Measurements from ENCODE around the gene TMEM131.

The TMEM131 gene

DNA sequence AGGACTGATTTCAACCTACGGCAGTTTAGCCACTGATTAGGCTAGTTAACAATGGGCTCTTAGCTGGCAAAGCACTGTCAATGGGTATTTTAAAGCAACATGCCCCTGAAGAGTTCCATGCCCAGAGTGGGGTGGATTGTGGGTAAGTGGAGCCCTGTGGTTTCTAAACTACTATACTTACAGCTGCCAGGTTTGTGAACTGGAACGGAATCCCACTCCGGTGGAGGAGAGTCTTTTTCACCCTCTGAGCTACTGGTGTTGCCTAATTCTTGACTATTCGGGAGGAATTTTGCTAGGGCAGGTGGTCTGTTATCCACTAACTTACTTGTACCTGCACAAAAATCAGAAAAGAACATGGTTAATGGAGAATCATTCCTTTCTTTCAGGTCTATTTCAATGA lies 229.8 kb downstream of the TMEM131 start:
- Histone ChIP-seq H3K27ac (ENCODE audit: low read length) (no peak overlapping the region), H3K27me3 (ENCODE audit: control insufficient read depth, insufficient read depth, low read length) (no peaks in the 10 kb centered on the region; the same call in 1 of the 2 replicates), H3K9me3 (ENCODE audit: control insufficient read depth, insufficient read depth, low read length) (no peaks in the 10 kb centered on the region), H3K4me3 (ENCODE audit: low read length) (no peak overlapping the region), H3K36me3 (ENCODE audit: control insufficient read depth, insufficient read depth, low read length) (0 out of 2 replicates have a peak, but pooled peaks cover 6% of the 10 kb centered on the region), H3K4me1 (ENCODE audit: control insufficient read depth, insufficient read depth, low read length) (no peaks in the 10 kb centered on the region)
- no peak for DNase-seq (ENCODE audit: low read depth, low spot score)
- WGBS (ENCODE audit: insufficient coverage, insufficient read length), result no CpG with 5 or more reads among the region's 4 CpGs

DNA sequence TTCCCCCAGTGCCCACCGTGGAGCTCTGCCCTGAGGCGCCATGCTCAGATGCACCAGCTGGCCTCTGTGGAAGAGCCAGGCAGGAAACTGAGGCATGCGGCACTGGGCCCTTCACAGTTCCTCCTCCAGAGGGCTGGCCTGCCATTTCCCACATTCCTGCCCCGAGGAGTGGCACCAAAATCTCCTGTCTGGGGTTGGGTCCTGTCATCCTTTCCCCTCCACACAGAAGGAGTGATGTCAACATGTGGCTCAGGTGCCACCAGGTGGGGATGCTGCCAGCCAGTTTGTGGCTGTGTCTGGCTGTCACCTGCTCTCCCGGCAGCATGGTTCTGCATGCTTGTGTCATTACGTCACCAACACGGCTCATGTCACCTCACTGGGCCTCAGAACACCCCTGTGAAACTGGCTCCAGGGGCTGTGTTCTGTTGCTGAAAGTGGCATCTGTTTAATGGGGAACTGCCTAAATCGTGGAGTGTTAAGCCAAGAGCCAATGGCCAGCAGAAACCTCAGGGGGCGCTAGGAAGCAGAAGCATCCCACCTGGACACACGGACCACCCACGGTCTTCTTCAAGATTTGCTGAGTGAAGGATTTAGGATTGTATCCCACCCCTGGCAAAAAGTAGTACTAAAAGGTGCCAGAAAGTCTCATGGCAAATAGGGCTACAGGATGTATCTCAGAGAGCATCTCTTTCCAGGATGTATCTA lies 231.0 kb downstream of the TMEM131 start:
- Histone ChIP-seq H3K36me3 (ENCODE audit: control insufficient read depth, insufficient read depth, low read length) (0 out of 2 replicates have a peak, but pooled peaks cover 8% of the 10 kb centered on the region), H3K9me3 (ENCODE audit: control insufficient read depth, insufficient read depth, low read length) (no peaks in the 10 kb centered on the region), H3K4me1 (ENCODE audit: control insufficient read depth, insufficient read depth, low read length) (no peaks in the 10 kb centered on the region), H3K4me3 (ENCODE audit: low read length) (no peak overlapping the region), H3K27me3 (ENCODE audit: control insufficient read depth, insufficient read depth, low read length) (no peaks in the 10 kb centered on the region; the same call in 1 of the 2 replicates), H3K27ac (ENCODE audit: low read length) (no peak overlapping the region)
- DNase-seq (ENCODE audit: low read depth, low spot score), result no peak
- WGBS (ENCODE audit: insufficient coverage, insufficient read length), result no CpG with 5 or more reads among the region's 11 CpGs

- Histone ChIP-seq H3K4me3 (ENCODE audit: low read length) (no peak overlapping the region), H3K4me1 (ENCODE audit: control insufficient read depth, insufficient read depth, low read length) (no peaks in the 10 kb centered on the region), H3K9me3 (ENCODE audit: control insufficient read depth, insufficient read depth, low read length) (no peaks in the 10 kb centered on the region), H3K36me3 (ENCODE audit: control insufficient read depth, insufficient read depth, low read length) (0 out of 2 replicates have a peak, but pooled peaks cover 8% of the 10 kb centered on the region), H3K27me3 (ENCODE audit: control insufficient read depth, insufficient read depth, low read length) (no peaks in the 10 kb centered on the region; the same call in 1 of the 2 replicates), H3K27ac (ENCODE audit: low read length) (no peak overlapping the region)
- no peak for DNase-seq (ENCODE audit: low read depth, low spot score)
- WGBS (ENCODE audit: insufficient coverage, insufficient read length), result no CpG with 5 or more reads among the region's 20 CpGs
Observed at GRCh38 chr2:97763176-97763845, 232.4 kb downstream of the TMEM131 start.

DNA sequence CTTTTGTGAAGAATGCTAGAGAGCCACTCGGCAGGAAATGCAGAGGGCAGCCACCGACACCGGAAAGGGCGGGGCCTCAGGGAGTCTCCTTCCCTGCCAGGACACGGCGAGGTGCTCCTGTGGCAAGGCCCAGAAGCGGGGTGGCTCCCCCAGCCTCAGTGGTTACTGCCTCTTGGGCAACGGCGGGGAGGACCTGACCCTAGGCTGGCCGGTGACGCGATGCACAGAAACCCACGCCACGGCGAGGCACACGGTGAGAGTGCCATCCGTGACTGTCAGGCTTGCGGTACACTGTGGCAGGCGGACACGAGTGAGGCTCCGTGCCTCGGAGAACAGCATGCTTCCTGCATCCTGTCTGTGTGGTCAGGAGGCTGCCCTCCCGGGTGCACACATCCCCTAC lies 234.6 kb downstream of the TMEM131 start:
- H3K4me3 ChIP-seq (ENCODE audit: low read length), result no peak overlapping the region
- no peak for DNase-seq (ENCODE audit: low read depth, low spot score)
- no peak overlapping the region for H3K27ac ChIP-seq (ENCODE audit: low read length)
- WGBS (ENCODE audit: insufficient coverage, insufficient read length), result no CpG with 5 or more reads among the region's 23 CpGs
- H3K36me3 ChIP-seq (ENCODE audit: control insufficient read depth, insufficient read depth, low read length), result 0 out of 2 replicates have a peak, but pooled peaks cover 9% of the 10 kb centered on the region
- H3K9me3 ChIP-seq (ENCODE audit: control insufficient read depth, insufficient read depth, low read length), result no peaks in the 10 kb centered on the region
- H3K4me1 ChIP-seq (ENCODE audit: control insufficient read depth, insufficient read depth, low read length), result no peaks in the 10 kb centered on the region
- no peaks in the 10 kb centered on the region for H3K27me3 ChIP-seq (ENCODE audit: control insufficient read depth, insufficient read depth, low read length)

GRCh38 chr2:97760480-97761049 lies 235.2 kb downstream of the TMEM131 start:
- 0 out of 2 replicates have a peak, but pooled peaks cover 9% of the 10 kb centered on the region for H3K36me3 ChIP-seq (ENCODE audit: control insufficient read depth, insufficient read depth, low read length)
- no peaks in the 10 kb centered on the region for H3K9me3 ChIP-seq (ENCODE audit: control insufficient read depth, insufficient read depth, low read length)
- WGBS (ENCODE audit: insufficient coverage, insufficient read length), result no CpG with 5 or more reads among the region's 17 CpGs

GRCh38 chr2:97759727-97760407 lies 235.9 kb downstream of the TMEM131 start:
- Histone ChIP-seq H3K4me1 (ENCODE audit: control insufficient read depth, insufficient read depth, low read length) (no peaks in the 10 kb centered on the region), H3K27me3 (ENCODE audit: control insufficient read depth, insufficient read depth, low read length) (no peaks in the 10 kb centered on the region), H3K4me3 (ENCODE audit: low read length) (no peak overlapping the region), H3K9me3 (ENCODE audit: control insufficient read depth, insufficient read depth, low read length) (no peaks in the 10 kb centered on the region), H3K36me3 (ENCODE audit: control insufficient read depth, insufficient read depth, low read length) (0 out of 2 replicates have a peak, but pooled peaks cover 9% of the 10 kb centered on the region), H3K27ac (ENCODE audit: low read length) (no peak overlapping the region)
- no peak for DNase-seq (ENCODE audit: low read depth, low spot score)
- WGBS (ENCODE audit: insufficient coverage, insufficient read length), result no CpG with 5 or more reads among the region's 9 CpGs

More at GRCh38 chr2:97760480-97761049, 235.2 kb downstream of the TMEM131 start:
- Histone ChIP-seq H3K27ac (ENCODE audit: low read length) (no peak overlapping the region), H3K4me3 (ENCODE audit: low read length) (no peak overlapping the region), H3K27me3 (ENCODE audit: control insufficient read depth, insufficient read depth, low read length) (no peaks in the 10 kb centered on the region), H3K4me1 (ENCODE audit: control insufficient read depth, insufficient read depth, low read length) (no peaks in the 10 kb centered on the region)
- DNase-seq (ENCODE audit: low read depth, low spot score), result no peak

DNA sequence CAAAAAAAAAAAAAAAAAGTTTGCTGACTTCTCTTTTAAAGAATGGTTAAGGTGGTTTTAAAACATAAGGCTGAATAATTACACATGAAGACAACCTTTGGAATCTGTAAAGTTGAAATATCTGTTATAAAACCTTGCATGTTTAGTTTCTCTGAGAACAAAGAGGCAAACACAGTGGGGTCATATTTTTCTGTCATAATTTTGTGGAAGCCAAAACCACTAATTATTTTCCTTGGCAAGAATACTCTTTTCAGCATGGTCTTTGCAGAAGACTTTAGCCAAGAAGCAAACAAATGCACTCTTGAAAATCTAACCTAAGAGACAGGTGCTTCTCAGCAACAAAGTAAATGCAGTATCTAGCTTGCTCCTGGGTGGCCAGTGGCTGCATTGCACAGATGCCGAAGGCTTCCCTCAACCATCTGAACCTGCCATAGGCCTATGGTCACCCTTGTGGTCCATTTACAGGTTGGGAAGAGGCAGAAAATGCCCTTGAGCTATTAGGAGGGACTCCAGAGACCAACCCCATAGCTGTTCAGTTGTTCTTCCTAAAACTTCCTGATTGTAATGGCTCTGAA lies 237.5 kb downstream of the TMEM131 start:
- H3K36me3 ChIP-seq (ENCODE audit: control insufficient read depth, insufficient read depth, low read length), result 0 out of 2 replicates have a peak, but pooled peaks cover 7% of the 10 kb centered on the region
- H3K27me3 ChIP-seq (ENCODE audit: control insufficient read depth, insufficient read depth, low read length), result no peaks in the 10 kb centered on the region
- WGBS (ENCODE audit: insufficient coverage, insufficient read length), result no CpG with 5 or more reads among the region's 1 CpG
- no peaks in the 10 kb centered on the region for H3K4me1 ChIP-seq (ENCODE audit: control insufficient read depth, insufficient read depth, low read length)
- no peaks in the 10 kb centered on the region for H3K9me3 ChIP-seq (ENCODE audit: control insufficient read depth, insufficient read depth, low read length)
- DNase-seq (ENCODE audit: low read depth, low spot score), result no peak
- H3K27ac ChIP-seq (ENCODE audit: low read length), result no peak overlapping the region
- no peak overlapping the region for H3K4me3 ChIP-seq (ENCODE audit: low read length)

DNA sequence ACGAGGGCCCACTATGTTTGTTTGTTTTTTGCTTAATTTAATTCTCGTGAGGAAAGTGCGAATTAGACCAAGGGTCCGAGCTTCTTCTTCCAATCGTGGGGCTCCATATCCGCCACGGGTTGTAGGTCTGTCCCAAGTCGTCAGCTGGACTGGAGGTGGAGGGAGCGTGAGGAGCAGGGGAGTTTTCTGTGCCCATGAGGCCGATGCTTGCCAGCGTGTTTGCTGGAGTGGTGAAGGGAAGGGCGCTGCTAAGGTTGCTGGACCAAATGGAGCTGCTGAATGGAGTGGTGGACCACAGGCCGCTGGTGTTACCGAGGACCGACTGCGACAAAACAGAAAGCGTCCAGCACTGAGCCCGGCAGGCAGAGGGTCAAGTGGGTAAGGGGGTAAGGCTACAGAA lies 238.7 kb downstream of the TMEM131 start:
- WGBS (ENCODE audit: insufficient coverage, insufficient read length), result no CpG with 5 or more reads among the region's 18 CpGs
- Histone ChIP-seq H3K27ac (ENCODE audit: low read length) (no peak overlapping the region), H3K4me3 (ENCODE audit: low read length) (no peak overlapping the region), H3K4me1 (ENCODE audit: control insufficient read depth, insufficient read depth, low read length) (no peaks in the 10 kb centered on the region), H3K36me3 (ENCODE audit: control insufficient read depth, insufficient read depth, low read length) (0 out of 2 replicates have a peak, but pooled peaks cover 7% of the 10 kb centered on the region), H3K9me3 (ENCODE audit: control insufficient read depth, insufficient read depth, low read length) (no peaks in the 10 kb centered on the region), H3K27me3 (ENCODE audit: control insufficient read depth, insufficient read depth, low read length) (no peaks in the 10 kb centered on the region)
- DNase-seq (ENCODE audit: low read depth, low spot score), result no peak

DNA sequence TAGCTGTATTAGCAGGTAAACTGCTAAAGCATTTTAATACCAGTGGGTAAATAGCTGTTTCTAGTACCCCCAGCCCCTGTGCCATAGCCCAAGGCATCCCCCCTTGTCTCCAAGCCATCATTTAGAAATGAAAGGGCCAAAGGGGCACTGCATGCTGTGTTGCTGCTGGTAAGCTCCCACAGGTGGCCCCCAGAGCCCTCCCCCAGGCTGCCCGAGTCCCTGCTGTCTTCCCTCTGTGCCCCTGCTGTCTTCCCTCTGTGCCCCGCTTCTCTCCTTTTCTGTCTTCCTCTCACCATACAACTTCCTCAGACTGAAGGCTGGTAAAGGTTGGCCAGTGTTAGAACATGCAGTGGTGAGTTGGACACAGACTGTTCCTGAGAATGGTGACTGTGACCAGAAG lies 240.3 kb downstream of the TMEM131 start:
- no peak overlapping the region for H3K27ac ChIP-seq (ENCODE audit: low read length)
- 0 out of 2 replicates have a peak, but pooled peaks cover 2% of the 10 kb centered on the region for H3K36me3 ChIP-seq (ENCODE audit: control insufficient read depth, insufficient read depth, low read length)
- H3K4me1 ChIP-seq (ENCODE audit: control insufficient read depth, insufficient read depth, low read length), result peaks cover 2% of the 10 kb centered on the region
- no peaks in the 10 kb centered on the region for H3K27me3 ChIP-seq (ENCODE audit: control insufficient read depth, insufficient read depth, low read length)
- H3K4me3 ChIP-seq (ENCODE audit: low read length), result no peak overlapping the region
- WGBS (ENCODE audit: insufficient coverage, insufficient read length), result no CpG with 5 or more reads among the region's 2 CpGs
- H3K9me3 ChIP-seq (ENCODE audit: control insufficient read depth, insufficient read depth, low read length), result no peaks in the 10 kb centered on the region
- DNase-seq (ENCODE audit: low read depth, low spot score), result no peak

Data from iPS DF 6.9 (cell line).